NCI-H1105 (cell line): Measurements from ENCODE around the gene ITGAL.
"Not testable (repeated sequence)": the region's sequence is repeated elsewhere in the genome, so short reads cannot be mapped to it uniquely, and the experiment has no call there.

Source experiments
- DNase-seq: peaks from one replicate; lab custom pipeline; 2025; lab: John Stamatoyannopoulos, UW

The ITGAL gene

GRCh38 chr16:30457743-30458560, 14.6 kb upstream of the ITGAL start:
- no peak for DNase-seq

DNA sequence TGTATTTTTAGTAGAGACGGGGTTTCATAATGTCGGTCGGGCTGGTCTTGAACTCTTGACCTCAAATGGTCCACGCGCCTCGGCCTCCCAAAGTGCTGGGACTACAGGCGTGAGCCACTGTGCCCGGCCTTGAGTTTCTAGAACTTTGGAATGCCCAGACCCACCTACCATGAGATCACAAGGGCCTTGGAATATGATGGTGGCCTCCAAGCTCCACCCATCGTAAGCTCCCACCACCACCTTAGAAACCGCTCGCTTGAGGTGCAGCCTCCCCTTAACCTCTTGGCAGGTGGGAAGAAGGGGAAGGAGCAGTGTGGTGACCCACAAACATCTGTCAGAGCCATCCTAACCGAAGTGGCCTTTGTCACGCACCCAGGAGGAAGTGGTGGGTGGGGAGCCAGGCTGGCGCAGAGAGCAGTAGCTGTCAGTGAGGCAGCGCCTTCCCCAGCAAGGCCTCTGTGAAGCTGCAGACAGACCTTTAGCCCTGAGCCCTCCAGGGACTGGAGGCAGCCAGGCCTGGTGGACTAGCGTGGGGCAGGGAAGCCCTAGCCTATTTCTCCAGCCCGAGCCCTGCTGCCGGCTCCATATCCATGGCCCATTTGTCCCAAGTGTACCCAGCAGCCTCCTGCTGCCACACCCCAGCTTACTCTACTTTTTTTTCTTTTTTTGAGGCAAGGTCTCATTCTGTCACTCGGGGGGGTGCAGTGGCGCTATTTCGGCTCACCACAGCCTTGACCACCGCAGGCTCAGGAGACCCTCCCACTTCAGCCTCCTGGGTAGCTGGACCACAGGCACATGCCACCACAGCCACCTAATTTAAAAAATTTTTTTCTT, 13.8 kb upstream of the ITGAL start:
- DNase-seq: no peak

- DNase-seq: no peak
Measured at GRCh38 chr16:30459456-30459855, 13.1 kb upstream of the ITGAL start.

DNA sequence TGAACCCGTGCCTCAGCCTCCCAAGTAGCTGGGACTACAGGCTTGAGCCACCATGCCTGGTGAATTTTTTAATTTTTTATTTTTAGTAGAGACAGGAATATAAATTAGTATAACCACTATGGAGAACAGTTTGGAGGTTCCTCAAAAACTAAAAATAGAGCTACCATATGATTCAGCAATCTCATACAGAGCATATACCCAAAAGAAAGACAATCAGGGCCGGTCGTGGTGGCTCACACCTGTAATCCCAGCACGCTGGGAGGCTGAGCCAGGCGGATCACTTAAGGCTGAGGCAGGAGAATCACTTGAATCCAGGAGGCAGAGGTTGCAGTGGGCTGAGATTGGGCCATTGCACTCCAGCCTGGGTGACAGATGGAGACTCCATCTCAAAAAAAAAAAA, 11.1 kb upstream of the ITGAL start:
- not testable (repeated sequence) for DNase-seq

DNA sequence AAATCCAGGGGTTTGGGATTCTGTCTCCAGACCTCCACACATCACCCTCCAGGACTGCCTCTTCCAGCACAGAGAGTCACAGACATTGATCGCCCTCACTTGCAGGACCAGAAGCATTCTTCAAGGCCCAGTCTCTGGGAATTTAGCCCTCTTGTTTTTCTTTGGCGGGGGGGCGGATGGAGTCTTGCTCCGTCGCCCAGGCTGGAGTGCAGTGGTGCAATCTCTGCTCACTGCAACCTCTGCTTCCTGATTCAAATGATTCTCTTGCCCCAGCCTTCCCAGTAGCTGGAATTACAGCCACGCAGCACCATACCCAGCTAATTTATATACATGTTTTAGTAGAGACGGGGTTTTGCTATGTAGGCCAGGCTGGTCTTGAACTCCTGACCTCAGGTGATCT, 8.5 kb upstream of the ITGAL start:
- DNase-seq: no peak

- DNase-seq: no peak
Measured at GRCh38 chr16:30470170-30470512, 2.4 kb upstream of the ITGAL start.

GRCh38 chr16:30470632-30470995, 1.9 kb upstream of the ITGAL start:
- DNase-seq: no peak

GRCh38 chr16:30473231-30474073, 910 bp downstream of the ITGAL start:
- no peak for DNase-seq

DNA sequence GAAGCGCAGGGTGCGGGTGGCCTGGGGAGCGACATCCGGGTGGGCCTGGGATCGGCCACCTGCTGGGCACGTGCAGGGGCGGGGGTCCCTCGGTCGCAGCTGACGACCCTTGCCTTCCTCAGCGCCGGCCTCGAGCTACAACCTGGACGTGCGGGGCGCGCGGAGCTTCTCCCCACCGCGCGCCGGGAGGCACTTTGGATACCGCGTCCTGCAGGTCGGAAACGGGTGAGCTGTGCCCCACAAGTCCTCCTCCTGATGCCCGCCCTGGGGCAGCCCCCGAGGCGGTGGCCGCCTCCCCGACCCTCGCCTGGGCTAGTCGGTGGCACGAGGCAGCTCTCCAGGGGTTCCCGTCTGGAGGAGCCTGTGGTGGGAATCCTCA, 1.5 kb downstream of the ITGAL start:
- DNase-seq: no peak

DNA sequence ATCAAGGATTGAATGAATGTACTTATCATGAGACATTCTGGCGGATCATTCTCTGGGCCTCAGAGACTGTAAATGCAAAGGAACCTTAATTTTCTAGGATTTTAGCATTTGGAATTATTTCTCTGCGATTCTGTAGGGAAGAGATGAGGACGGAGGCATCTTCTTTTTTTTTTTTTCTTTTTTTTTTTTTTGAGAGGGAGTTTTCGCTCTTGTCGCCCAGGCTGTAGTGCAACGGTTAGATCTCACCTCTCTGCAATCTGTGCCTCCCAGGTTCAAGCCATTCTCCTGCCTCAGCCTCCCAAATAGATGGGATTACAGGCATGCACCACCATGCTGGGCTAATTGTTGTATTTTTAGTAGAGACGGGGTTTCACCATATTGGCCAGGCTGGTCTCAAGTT, 2.1 kb downstream of the ITGAL start:
- DNase-seq: no peak

- DNase-seq: no peak
Measured at GRCh38 chr16:30476991-30477390, 4.4 kb downstream of the ITGAL start.

DNA sequence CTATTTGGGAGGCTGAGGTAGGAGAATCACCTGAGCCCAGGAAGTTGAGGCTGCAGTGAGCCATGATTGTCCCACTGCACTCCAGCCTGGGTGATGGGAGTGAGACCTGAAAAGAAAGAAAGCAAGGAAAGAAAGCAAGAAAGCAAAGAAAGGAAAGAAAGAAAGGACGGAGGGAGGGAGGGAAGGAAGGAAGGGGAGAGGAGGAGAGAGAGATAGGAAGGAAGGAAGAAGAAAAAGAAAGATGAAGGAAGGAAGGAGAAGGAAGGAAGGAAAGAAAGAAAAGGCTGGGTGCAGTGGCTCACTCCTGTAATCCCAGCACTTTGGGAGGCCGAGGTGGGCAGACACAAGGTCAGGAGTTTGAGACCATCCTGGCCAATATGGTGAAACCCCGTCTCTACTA, 5.2 kb downstream of the ITGAL start:
- not testable (repeated sequence) for DNase-seq

- no peak for DNase-seq
Measured at GRCh38 chr16:30478766-30479478, 6.4 kb downstream of the ITGAL start.

- DNase-seq: no peak
Measured at GRCh38 chr16:30481381-30481780, 8.8 kb downstream of the ITGAL start.

- DNase-seq: no peak
Measured at GRCh38 chr16:30482366-30482765, 9.8 kb downstream of the ITGAL start.

GRCh38 chr16:30484887-30485286, 12.3 kb downstream of the ITGAL start:
- no peak for DNase-seq

- DNase-seq: no peak
Measured at GRCh38 chr16:30485818-30486436, 13.4 kb downstream of the ITGAL start.

- DNase-seq: no peak
Measured at GRCh38 chr16:30488764-30489605, 16.4 kb downstream of the ITGAL start.

DNA sequence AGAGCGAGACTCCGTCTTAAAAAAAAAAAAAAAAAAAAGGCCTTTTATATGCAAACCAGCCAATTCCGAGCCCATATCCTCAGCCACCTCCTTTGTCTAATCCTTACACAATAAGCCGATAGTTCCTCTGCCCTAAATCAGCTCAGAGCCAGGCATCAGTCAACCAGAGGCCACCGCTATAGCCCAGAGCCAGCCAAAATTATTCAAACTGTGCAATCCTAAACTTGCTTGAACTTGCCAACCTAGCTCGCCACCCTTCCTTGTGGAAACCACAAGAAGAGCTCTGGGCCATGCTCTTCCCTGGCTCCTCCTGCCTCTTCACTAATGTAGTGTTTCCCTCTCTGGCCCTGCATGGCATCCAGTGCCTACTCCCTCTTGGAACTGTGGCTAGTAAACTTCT, 17.7 kb downstream of the ITGAL start:
- DNase-seq: no peak

- DNase-seq: no peak
Measured at GRCh38 chr16:30491229-30491628, 18.7 kb downstream of the ITGAL start.
